Adrenal gland (tissue), 12 donors: ENCODE measurements around the gene LAMA5. TPM values are rescaled to one million over a fixed set of nuclear protein-coding genes. Genes with fewer than 3 reads are reported as not detected.

Experiments used
- DNase-seq, 7 donors: peaks; one replicate each; pipeline ENCODE4 v3.0.0-alpha.2; 2019 to 2020
- H3K27ac ChIP-seq, 5 donors: fragments of 200-600 bp; sonication (generic) in 4 of 5; 1 replicate in 3 of 5; 2 replicates in 2 of 5; pipeline versions ENCODE4 v1.5.1 to v1.8.0; 2016 to 2020; ENCODE audit warnings: mild to moderate bottlenecking in 1 of 5
- H3K27me3 ChIP-seq: fragments of 200-600 bp; 2 replicates; pipeline ENCODE4 v1.8.0; 2021
- H3K36me3 ChIP-seq, 2 donors: fragments of 200-600 bp; replicated peaks in 1 of 2; 1 replicate in 1 of 2; 2 replicates in 1 of 2; pipeline versions ENCODE4 v1.5.1 to v1.8.0; 2018 to 2022
- H3K4me1 ChIP-seq, 2 donors: fragments of 200-600 bp; replicated peaks in 1 of 2; 1 replicate in 1 of 2; 2 replicates in 1 of 2; pipeline versions ENCODE4 v1.5.1 to v1.8.0; 2018 to 2021
- H3K4me3 ChIP-seq, 4 donors: fragments of 200-600 bp; sonication (generic) in 3 of 4; one replicate each; pipeline ENCODE4 v1.5.1; 2016 to 2018
- H3K9me3 ChIP-seq, 3 donors: fragments of 200-600 bp; sonication (generic) in 1 of 3; replicated peaks in 1 of 3; 1 replicate in 2 of 3; 2 replicates in 1 of 3; pipeline versions ENCODE4 v1.5.1 to v1.8.0; 2016 to 2021
- POLR2A ChIP-seq, 2 donors: fragments of 450-650 bp; IDR thresholded peaks; one replicate each; pipeline ENCODE4 v1.6.1; 2017; ENCODE audit warnings: antibody characterized with exemption in 2 of 2, mild to moderate bottlenecking in 2 of 2, moderate library complexity in 1 of 2
- WGBS, 4 donors: extraction: QIAGEN DNeasy Blood & Tissue Kit in 2 of 4; methylation state at CpG; one replicate each; pipeline versions ENCODE4 v1.1.5 to v1.1.7; 2013 to 2017; 5-methylcytosine and 5-hydroxymethylcytosine counted together
- intact Hi-C, 2 donors: fragments of 100-400 bp; cut with DNase I; formaldehyde crosslinking; loops; one replicate each; pipeline versions ENCODE4 v1.14.1 to v1.15.0; 2022 to 2023
- polyA plus RNA-seq, 3 donors: library from polyadenylated mRNA; stranded (reverse); fragments of 200-250 nt in 2 of 3; fragments of 350-450 nt in 1 of 3; fragmentation: Illumina TruSeq in 1 of 3; extraction: RNeasy Lipid Tissue Mini Kit (QIAGEN cat#74804) in 1 of 3; gene quantifications; one replicate each; pipeline ENCODE4 v1.2.3, GENCODE V29; 2013 to 2014
- total RNA-seq, 9 donors: library from RNA; depleted of rRNA in 4 of 9; stranded (reverse); fragments of >200 nt in 4 of 9; fragments of 120-200 nt in 1 of 9; fragmentation: NEBNext Ultra II Directional in 1 of 9; extraction: Animal tissue kit (Norgen Biotek cat#: 25700) in 1 of 9; gene quantifications; one replicate each; pipeline versions ENCODE4 v1.1.0 to v1.2.4, GENCODE V29; 2013 to 2023
- TF ChIP-seq, protein P1 (sequence below), 6 experiments: fragments of 450-650 bp in 4 of 6; fragments of 200-600 bp in 2 of 6; sonication (generic) in 1 of 6; IDR thresholded peaks; 1 replicate in 5 of 6; 2 replicates in 1 of 6; pipeline versions ENCODE4 v1.5.1 to v1.8.0; 2016 to 2021; ENCODE audit warnings: antibody characterized with exemption in 6 of 6, mild to moderate bottlenecking in 2 of 6, moderate library complexity in 1 of 6
- donor health status: healthy with polysubstance abuse.
- donor health status: Bipolar disorder and iron deficiency.
- donor health status: DM: yes; HTN: yes; CAD: no.
- donor health status: DM: no; HTN: no; CAD: no.
- donor health status: DM: no; HTN: no; CAD: no.
- donor health status: DM: yes; HTN: yes; CAD: no.

The LAMA5 gene
- total and polyA plus RNA-seq, 12 donors, result 2.0 to 537 (median 100) TPM

DNA sequence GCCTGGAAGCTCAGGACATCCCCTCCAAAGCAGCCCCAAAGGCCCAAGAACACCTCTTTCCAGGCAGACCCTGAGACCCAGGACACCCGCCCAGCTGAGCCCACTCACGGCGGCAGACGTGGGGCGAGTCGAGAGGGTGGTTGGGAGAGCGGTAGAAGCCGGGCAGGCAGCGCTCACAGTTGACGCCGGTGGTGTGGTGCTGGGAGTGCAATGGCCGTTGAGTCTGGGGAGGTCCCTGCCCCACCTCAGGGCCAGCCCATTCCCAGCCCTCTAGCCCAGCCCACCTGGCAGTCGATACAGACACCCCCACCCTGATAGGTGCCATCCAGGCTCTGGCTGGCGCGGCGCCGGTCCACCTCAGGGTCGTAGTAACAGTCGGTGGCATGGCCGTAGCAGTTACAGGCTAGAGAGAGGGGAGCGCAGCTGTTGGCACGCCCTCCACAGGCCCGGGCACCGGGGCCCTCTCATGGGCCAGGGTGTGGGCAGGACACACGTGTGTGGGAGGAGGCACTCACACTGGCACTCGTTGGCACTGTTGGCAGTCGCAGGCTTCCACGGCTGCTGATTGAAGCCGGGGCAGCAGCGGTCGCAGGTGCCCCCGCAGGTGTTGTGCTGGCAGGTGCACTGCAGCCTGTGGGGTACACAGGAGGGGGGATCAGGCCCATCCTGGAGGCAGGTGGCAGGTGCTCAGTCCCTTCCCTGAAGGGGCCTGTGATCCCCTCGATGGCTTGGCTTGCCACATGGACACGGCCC, 20.5 kb downstream of the LAMA5 start:
- intact Hi-C loops, result no loop called here
- Histone ChIP-seq H3K36me3 (peaks cover 0 to 19% of the 10 kb centered on the region in 2 donors), H3K9me3 (no peaks in the 10 kb centered on the region), H3K27ac (no peak overlapping the region), H3K4me3 (no peak overlapping the region), H3K27me3 (no peaks in the 10 kb centered on the region), H3K4me1 (peaks cover 0 to 6% of the 10 kb centered on the region in 2 donors)
- TF ChIP-seq, protein P1, sequence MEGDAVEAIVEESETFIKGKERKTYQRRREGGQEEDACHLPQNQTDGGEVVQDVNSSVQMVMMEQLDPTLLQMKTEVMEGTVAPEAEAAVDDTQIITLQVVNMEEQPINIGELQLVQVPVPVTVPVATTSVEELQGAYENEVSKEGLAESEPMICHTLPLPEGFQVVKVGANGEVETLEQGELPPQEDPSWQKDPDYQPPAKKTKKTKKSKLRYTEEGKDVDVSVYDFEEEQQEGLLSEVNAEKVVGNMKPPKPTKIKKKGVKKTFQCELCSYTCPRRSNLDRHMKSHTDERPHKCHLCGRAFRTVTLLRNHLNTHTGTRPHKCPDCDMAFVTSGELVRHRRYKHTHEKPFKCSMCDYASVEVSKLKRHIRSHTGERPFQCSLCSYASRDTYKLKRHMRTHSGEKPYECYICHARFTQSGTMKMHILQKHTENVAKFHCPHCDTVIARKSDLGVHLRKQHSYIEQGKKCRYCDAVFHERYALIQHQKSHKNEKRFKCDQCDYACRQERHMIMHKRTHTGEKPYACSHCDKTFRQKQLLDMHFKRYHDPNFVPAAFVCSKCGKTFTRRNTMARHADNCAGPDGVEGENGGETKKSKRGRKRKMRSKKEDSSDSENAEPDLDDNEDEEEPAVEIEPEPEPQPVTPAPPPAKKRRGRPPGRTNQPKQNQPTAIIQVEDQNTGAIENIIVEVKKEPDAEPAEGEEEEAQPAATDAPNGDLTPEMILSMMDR (IDR thresholded peaks at IDR 0.05), result no peak
- TF ChIP-seq POLR2A (IDR thresholded peaks at IDR 0.05), result no peak
- peak in 1 of 7 donors; percentile 6 for DNase-seq
- WGBS, 4 donors, result 92 to 96% (median 95%) methylated on average over 16 to 34 of the region's 34 CpGs

DNA sequence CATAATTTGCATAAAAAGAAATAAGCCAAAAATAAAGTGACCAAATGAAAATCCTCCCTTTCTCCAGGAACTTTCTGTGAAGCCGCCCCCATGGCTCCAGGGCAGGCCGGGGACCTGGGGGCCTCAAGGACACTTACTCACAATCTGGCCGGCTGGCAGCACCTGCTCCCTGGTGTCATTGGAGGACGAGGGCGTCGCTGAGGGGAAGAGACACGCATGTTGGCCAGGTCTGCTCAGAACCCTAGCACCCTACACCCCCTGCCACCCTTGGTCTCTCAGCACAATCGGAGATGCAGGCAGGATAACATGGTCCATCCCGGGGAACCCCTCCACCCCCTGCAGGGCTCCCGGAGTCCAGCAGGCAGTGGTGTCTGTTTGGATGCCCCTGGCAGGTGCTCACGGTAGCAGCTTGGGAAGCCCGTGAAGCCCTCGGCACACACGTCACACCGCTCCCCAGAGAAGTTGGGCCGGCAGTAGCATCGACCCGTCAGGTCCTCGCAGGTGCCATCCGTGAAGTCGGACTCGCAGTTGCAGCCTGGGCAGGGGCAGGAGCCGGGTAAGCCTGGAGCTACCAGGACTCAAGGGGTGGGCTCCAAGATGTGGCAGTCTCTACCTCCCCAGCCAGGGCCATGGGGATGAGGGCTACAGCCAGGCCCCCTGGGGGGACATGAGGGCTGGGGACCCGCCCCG, 21.3 kb downstream of the LAMA5 start:
- H3K36me3 ChIP-seq, result peaks cover 0 to 12% of the 10 kb centered on the region in 2 donors
- H3K9me3 ChIP-seq, result no peaks in the 10 kb centered on the region
- peaks cover 0 to 6% of the 10 kb centered on the region in 2 donors for H3K4me1 ChIP-seq
- intact Hi-C loops, result no loop called here
- no peak overlapping the region for H3K27ac ChIP-seq
- H3K4me3 ChIP-seq, result no peak overlapping the region
- TF ChIP-seq, protein P1 (IDR thresholded peaks at IDR 0.05), result no peak
- TF ChIP-seq POLR2A (IDR thresholded peaks at IDR 0.05), result no peak
- peak in 3 of 7 donors; percentile 46 to 52 (median 49) for DNase-seq
- H3K27me3 ChIP-seq, result no peaks in the 10 kb centered on the region
- 47 to 74% (median 69%) methylated on average over 9 to 25 of the region's 25 CpGs for WGBS, 4 donors

DNA sequence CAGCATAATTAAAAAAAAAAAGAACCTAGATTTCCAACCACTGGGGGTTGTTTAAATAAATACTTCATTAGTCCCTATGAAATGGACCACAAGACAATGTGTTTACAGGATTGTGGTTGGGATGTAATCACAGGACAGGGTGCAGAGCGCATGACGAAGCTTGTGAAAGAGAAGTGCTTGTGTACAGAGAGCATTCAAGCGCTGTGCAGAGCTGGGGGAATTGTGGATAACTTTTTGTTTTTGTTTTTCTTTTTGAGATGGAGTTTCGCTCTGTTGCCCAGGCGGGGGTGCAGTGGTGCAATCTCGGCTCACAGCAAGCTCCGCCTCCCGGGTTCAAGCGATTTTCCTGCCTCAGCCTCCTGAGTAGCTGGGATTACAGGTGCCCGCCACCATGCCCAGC, 22.3 kb downstream of the LAMA5 start:
- DNase-seq, result no peak
- H3K27ac ChIP-seq, result no peak overlapping the region
- H3K4me3 ChIP-seq, result no peak overlapping the region
- intact Hi-C loops, result no loop called here
- H3K36me3 ChIP-seq, result peaks cover 0 to 7% of the 10 kb centered on the region in 2 donors
- no peaks in the 10 kb centered on the region for H3K27me3 ChIP-seq
- H3K4me1 ChIP-seq, result peaks cover 0 to 6% of the 10 kb centered on the region in 2 donors
- TF ChIP-seq, protein P1 (IDR thresholded peaks at IDR 0.05), result no peak
- TF ChIP-seq POLR2A (IDR thresholded peaks at IDR 0.05), result no peak
- no peaks in the 10 kb centered on the region for H3K9me3 ChIP-seq
- WGBS, 4 donors, result 87 to 91% (median 89%) methylated on average over 10 of the region's 10 CpGs

DNA sequence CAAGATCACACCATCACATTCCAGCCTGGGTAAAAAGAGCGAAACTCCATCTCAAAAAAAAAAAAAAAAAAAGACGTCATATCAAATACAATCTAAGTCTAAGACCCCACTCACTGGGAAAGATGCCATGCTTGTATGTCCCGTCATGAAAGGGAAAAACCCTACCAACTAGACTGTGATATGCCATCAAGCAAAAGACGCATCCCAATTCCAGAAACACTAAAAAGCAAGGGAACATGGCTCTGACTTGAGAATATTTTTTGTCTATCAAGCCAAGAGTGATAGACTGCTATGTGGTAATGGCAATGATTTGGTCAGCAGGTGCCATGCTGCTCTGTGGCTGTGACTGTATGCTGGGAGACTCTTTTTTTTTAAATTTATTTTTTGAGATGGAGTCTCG, 23.0 kb downstream of the LAMA5 start:
- no peak for DNase-seq
- Histone ChIP-seq H3K4me3 (no peak overlapping the region), H3K4me1 (peaks cover 0 to 6% of the 10 kb centered on the region in 2 donors), H3K36me3 (peaks cover 0 to 7% of the 10 kb centered on the region in 2 donors), H3K27ac (no peak overlapping the region), H3K27me3 (no peaks in the 10 kb centered on the region), H3K9me3 (no peaks in the 10 kb centered on the region)
- 86 to 98% (median 91%) methylated on average over 5 of the region's 5 CpGs for WGBS, 4 donors
- intact Hi-C loops, result no loop called here
- TF ChIP-seq POLR2A (IDR thresholded peaks at IDR 0.05), result no peak
- TF ChIP-seq, protein P1 (IDR thresholded peaks at IDR 0.05), result no peak
